Nasal cavity respiratory epithelium epithelial cell of viscerocranial mucosa (primary cell): ENCODE data around the gene GNAI1. TPM values are rescaled to one million over a fixed set of nuclear protein-coding genes. Genes with fewer than 3 reads are reported as not detected.

Experiments
- total RNA-seq: library from RNA; depleted of rRNA; stranded (reverse); fragments of >200 nt; gene quantifications from 2 replicates; pipeline ENCODE4 v1.2.3, GENCODE V29; 2014

GNAI1 gene
- 75.2 and 121 TPM in 2 replicates for total RNA-seq

GRCh38 chr7:80134536-80135308 lies at the start of gene GNAI1:
TSS of gene GNAI1 (plus strand) at chr7:80134831. CDS start at chr7:80135161, 330 bp downstream.

